Mucosa of gallbladder (tissue), 1 donor: ENCODE measurements around the gene AKR1E2. TPM values are rescaled to one million over a fixed set of nuclear protein-coding genes. Genes with fewer than 3 reads are reported as not detected.

Experiments used
- DNase-seq: peaks from one replicate; pipeline ENCODE4 v3.0.0-alpha.2; 2020; ENCODE audit warnings: low spot score
- total RNA-seq: library from RNA; stranded (reverse); gene quantifications from one replicate; pipeline ENCODE4 v1.2.1, GENCODE V29; 2021
- donor health status: DM: no; HTN: no; CAD: no.

Gene AKR1E2
- total RNA-seq, 1 donor from 2014 or later, result 15.2 TPM

- DNase-seq, result no peak
Observed at GRCh38 chr10:4845766-4846165, 19.8 kb downstream of the AKR1E2 start.

- no peak for DNase-seq
Observed at GRCh38 chr10:4846775-4847174, 20.8 kb downstream of the AKR1E2 start.

DNA sequence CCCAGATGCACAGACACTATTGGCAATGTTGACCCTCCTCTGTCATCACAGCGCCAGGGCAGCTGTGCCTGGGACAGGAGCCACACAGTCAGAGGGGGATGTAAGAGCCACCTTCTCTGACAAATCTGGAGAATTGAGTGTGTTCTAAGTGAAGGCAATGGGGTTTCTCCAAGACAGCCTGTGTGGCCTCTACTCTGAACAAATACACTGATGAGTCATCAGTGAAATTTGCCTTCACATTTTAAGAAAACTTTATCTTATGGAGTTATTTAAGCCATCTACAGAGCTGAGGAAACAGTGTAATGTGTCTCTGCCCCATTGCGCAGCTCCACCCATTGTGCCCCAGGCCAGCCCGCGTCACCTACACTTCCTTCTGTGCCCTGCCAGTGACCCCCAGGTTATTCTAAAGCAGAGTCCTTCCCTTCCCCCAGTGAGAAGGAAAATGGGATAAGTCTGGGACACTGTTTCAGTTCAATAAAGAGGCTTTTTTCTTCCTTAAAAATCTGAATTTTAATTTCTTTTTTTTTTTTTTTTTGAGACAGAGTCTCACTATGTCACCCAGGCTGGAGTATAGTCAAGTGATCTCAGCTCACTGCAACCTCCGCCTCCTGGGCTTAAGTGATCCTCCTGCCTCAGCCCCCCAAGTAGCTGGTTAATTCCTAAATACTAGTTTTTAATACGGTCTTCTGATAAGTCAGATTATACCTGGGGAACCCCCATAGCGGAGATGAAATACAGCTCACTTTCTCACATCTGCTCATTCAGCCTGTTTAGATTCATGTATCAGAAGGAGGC, 21.8 kb downstream of the AKR1E2 start:
- DNase-seq, result no peak

DNA sequence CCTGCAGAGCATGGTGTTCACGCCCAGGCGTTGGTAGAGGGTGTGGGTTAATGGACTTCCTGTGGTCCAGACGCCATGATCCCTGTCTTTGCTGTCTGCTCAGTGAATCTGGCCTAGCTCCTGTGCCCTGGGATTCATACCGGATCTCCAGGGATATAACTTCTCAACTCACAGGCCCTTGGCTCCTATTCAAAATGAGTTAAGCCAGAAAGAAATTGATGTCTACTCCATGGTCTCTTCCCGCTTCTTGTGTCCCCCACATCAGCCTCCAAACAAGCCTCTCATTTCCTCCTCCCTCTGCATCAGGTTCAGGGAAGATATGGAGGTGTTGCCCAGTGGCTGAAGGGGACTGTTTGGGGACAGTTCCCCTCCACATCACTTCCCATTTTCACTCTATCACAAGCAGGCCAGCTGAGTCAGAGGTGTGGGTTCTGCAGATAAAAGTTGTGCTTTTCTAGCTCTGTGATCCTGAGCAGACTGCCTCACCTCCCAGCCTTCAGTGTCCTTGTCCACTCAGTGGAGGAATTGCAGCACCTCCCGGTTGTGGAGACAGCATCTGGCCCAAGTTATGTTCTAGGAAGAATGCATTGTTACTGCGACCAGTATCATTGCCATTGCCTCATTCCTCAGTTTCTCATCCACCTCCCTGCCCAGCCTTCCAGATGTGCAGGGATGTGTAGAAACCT, 22.5 kb downstream of the AKR1E2 start:
- no peak for DNase-seq

DNA sequence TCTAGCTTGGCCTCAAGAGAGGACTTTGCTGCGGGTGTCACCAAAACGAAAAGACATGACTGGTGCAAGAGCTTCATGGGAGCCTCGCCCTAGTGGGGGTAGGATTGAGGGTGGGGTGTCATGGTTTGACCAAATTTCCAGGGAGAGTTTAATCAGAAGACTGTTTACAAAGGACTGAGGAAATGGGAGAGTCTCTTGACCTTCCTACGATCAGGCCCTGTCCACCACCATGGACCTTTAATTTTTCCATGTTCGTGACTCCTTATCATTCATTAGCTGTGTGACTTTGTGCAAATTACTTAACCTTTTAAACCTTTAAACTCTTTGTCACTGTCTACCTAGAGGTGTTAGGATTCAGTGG, 23.0 kb downstream of the AKR1E2 start:
- DNase-seq, result no peak

DNA sequence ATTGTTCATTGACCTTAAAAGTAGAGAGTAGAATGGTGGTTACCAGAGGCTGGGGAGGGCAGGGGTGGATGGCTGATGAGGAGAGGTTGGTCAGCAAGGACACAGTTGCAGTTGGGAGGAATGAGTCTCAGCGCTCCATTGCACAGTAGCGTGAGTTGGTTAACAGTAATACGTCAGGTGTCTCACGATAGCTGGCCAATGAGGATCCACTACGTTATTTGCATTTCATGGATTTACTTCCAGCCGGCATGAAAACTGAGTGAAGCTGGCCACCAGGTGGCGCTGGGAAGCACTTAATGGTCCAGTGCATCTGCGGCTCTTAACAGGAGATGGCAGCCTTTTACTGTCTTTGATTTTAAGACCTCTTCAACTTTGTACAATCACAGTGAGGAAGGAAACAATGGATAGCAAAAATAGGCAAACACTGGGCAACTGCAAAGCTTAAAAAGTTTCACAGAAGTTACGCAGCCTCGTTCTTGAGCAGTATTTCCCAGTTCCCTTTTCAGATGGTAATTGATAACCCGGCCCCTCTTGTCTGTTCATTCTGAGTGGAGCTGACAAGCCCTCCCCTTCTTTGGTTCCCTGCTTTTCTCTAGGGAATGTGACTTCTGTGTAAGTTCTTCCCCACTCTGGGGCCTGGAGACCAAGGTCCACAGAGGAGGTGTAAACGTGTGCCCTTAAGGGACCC, 23.7 kb downstream of the AKR1E2 start:
- DNase-seq, result peak; percentile 94

GRCh38 chr10:4850397-4850796, 24.4 kb downstream of the AKR1E2 start:
- DNase-seq, result no peak

- DNase-seq, result no peak
Observed at GRCh38 chr10:4851176-4851575, 25.2 kb downstream of the AKR1E2 start.

DNA sequence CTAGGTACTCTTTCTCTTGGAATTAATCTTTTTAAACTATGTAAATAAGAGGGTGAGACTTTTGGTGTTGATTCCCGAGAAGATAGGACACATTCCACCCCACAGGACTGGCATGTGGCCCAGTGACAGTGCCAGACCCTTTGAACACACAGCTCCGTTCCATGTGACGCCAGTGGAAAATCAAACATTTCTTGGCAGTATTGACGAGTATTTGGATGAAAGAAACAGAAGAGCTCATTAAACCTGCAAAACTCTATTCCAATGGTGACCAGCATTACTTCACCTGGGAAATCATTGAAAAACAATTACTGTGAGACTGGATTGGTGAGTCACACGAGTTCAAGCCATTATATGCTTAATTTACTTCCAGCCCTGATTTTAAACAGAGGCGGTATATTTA, 25.8 kb downstream of the AKR1E2 start:
- DNase-seq, result peak; percentile 71

DNA sequence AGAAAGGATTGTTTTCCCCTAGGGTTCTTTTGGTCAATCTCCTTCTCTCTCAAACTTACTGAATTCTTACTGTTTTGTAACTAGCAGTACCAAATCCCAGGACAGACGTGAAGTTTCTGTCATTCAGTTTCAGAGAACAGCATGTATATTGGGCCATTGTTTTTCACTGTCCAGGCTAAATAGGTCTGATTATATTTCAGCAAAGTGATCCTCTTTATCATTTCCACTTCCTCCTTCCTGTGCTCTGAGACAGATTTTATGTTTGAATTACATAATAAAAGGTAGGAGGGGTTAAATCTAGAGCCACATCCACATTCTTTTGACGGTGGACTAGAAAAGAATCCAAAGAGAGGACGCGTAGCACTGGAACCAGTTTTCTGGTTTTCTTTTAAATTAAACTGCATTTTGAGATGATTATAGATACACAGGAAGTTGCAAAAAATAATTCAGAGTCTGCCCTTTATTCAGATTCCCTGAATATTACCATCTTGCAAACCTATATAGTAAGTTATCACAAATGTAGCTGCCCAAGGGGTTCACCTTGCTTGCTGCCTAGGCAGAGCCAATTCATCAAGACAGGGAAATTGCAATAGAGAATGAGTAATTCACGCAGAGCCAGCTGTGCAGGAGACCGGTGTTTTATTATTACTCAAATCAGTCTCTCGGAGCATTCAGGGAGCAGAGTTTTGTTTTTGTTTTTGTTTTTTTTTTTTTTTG, 40.1 kb downstream of the AKR1E2 start:
- DNase-seq, result no peak

GRCh38 chr10:4867109-4867519, 41.1 kb downstream of the AKR1E2 start:
- DNase-seq, result no peak

- no peak for DNase-seq
Observed at GRCh38 chr10:4867520-4868356, 41.7 kb downstream of the AKR1E2 start.

DNA sequence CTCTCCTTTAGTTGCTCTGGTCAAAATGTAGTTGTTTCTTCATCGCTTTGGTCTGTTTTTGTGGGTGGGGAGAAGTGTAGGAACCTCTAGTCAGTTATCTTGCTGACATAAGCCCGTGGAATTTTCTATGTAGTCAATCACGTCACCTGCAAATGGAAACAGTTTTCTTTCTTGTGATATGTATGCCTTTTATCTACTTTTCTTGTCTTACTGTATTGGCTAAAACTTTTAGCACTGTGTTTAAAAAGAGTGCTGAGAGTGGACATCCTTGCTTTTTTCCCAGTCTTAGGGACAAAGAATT, 42.3 kb downstream of the AKR1E2 start:
- DNase-seq, result no peak

GRCh38 chr10:4882704-4883078, 56.7 kb downstream of the AKR1E2 start:
- no peak for DNase-seq

DNA sequence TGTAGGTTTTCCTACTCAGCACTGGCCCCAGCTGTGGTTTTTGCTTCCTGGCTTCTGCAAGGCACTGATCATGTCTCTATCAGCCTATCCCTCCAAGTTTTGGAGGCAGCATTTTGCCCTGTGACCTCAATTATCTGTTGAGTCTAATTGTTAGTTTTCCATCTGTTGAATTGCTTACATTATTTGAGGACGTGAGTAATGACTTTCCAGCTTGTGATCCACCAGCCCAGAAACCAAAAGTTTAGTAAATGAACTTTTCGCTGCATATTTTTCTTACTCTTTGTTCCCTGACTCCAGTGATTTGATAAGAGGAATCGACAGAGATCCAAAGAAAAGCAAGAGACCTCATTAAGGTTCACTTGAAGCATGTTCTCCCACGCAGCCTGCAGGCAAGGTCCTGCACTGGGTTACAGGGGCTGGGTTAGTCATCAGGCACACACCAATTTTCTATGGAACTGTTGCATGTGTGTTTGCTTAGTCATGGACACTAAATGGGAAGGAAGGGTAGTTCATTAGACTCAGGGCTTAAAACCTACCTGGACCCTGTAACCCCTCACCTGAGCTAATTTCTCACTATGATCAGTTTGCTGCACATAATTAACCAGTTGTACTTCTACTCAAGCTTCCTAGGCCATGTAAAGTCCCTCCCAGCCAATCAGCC, 57.2 kb downstream of the AKR1E2 start:
- no peak for DNase-seq

DNA sequence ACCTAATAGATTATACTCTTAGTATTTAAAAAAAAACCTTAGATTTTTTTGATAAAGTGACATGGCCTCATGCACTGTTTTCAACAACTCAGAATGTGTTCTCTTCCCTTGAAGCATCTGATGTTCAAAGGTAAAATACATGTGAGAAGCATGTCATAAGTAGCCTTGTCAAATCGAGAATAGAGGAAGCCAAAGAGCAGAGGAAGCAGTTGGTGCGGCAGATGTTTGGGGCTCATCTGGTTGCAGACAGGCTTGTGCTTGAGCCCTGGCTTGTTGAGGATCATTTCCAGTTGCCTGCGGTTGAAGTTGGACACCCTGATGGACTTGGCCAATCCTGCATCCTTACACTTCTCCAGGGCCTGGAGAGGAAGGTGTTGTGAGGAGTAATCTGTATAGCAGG, 59.2 kb downstream of the AKR1E2 start:
- no peak for DNase-seq

GRCh38 chr10:4887501-4887900, 61.5 kb downstream of the AKR1E2 start:
- no peak for DNase-seq

GRCh38 chr10:4888236-4888635, 62.2 kb downstream of the AKR1E2 start:
- no peak for DNase-seq

GRCh38 chr10:4889959-4890358, 64.0 kb downstream of the AKR1E2 start:
- no peak for DNase-seq

GRCh38 chr10:4892681-4893080, 66.7 kb downstream of the AKR1E2 start:
- no peak for DNase-seq

- no peak for DNase-seq
Observed at GRCh38 chr10:4894335-4894734, 68.3 kb downstream of the AKR1E2 start.
